H1 (cell line): Measurements from ENCODE around the gene ABCC2. TPM values are rescaled to one million over a fixed set of nuclear protein-coding genes. Genes with fewer than 3 reads are reported as not detected.

Source experiments
- CTCF ChIA-PET: fragments of 300-600 bp; sonication (Branson Sonifier 250); formaldehyde crosslinking; loops from one replicate; lab custom pipeline; 2021; ENCODE audit not compliant: partially characterized antibody; lab: Charles Lee
- POLR2A ChIA-PET: fragments of 300-600 bp; sonication (Branson Sonifier 250); formaldehyde crosslinking; loops from one replicate; lab custom pipeline; 2021; ENCODE audit warnings: inconsistent platforms; ENCODE audit not compliant: partially characterized antibody; lab: Charles Lee
- DNase-seq, 2 experiments: peaks; one replicate each; pipeline versions ENCODE4 v3.0.0 to v3.0.0-alpha.2; 2010 to 2022; ENCODE audit warnings: low spot score in 2 of 2, low read depth in 1 of 2, mixed read lengths in 1 of 2
- FAIRE-seq: peaks from 2 replicates; lab custom pipeline; 2011; peaks lifted over from hg19 to GRCh38; lab: Jason Lieb, UNC
- H2AFZ ChIP-seq: 2 replicates; pipeline ENCODE4 v1.8.1; 2012; ENCODE audit warnings: low read length, inconsistent platforms
- H2AK5ac ChIP-seq: 2 replicates; pipeline ENCODE4 v1.6.1; 2013; ENCODE audit warnings: low read depth, low read length
- H2BK120ac ChIP-seq: replicated peaks from 2 replicates; pipeline ENCODE3; 2013; ENCODE audit warnings: low read depth, low read length, inconsistent platforms
- H2BK12ac ChIP-seq: 2 replicates; pipeline ENCODE4 v1.6.1; 2013; ENCODE audit warnings: low read depth, low read length
- H2BK15ac ChIP-seq: 2 replicates; pipeline ENCODE4 v1.6.1; 2013; ENCODE audit warnings: low read length
- H2BK20ac ChIP-seq: 2 replicates; pipeline ENCODE4 v1.6.1; 2013; ENCODE audit warnings: low read length
- H2BK5ac ChIP-seq: 2 replicates; pipeline ENCODE4 v1.6.1; 2013; ENCODE audit warnings: low read depth, low read length
- H3K14ac ChIP-seq: 2 replicates; pipeline ENCODE4 v1.6.1; 2013; ENCODE audit warnings: inconsistent platforms; ENCODE audit not compliant: insufficient read length
- H3K18ac ChIP-seq: 2 replicates; pipeline ENCODE4 v1.6.1; 2013; ENCODE audit warnings: low read length; ENCODE audit errors: extremely low read depth
- H3K23ac ChIP-seq: 2 replicates; pipeline ENCODE4 v1.6.1; 2013; ENCODE audit warnings: inconsistent platforms; ENCODE audit not compliant: insufficient read length
- H3K23me2 ChIP-seq: 2 replicates; pipeline ENCODE4 v1.6.1; 2013; ENCODE audit warnings: low read depth, low read length
- H3K27ac ChIP-seq: 2 replicates; pipeline ENCODE4 v1.6.1; 2011; ENCODE audit warnings: low read depth, low read length, inconsistent platforms
- H3K27me3 ChIP-seq, 4 experiments: replicated peaks in 1 of 4; 1 replicate in 1 of 4; 2 replicates in 3 of 4; pipeline versions ENCODE4 v1.6.1 to v1.8.1; 2011 to 2013; ENCODE audit warnings: low read length in 3 of 4, mild to moderate bottlenecking in 3 of 4, inconsistent platforms in 2 of 4, mixed read lengths in 2 of 4, moderate library complexity in 1 of 4; ENCODE audit not compliant: control insufficient read depth in 3 of 4, insufficient read depth in 3 of 4; ENCODE audit errors: extremely low read depth in 1 of 4
- H3K36me3 ChIP-seq, 4 experiments: 2 replicates each; pipeline versions ENCODE4 v1.6.1 to v1.8.1; 2011 to 2013; ENCODE audit warnings: mild to moderate bottlenecking in 4 of 4, low read length in 3 of 4, moderate library complexity in 2 of 4, control low read depth in 1 of 4, inconsistent platforms in 1 of 4; ENCODE audit not compliant: insufficient read depth in 4 of 4, control insufficient read depth in 2 of 4
- H3K4ac ChIP-seq: replicated peaks from 2 replicates; pipeline ENCODE3; 2013; ENCODE audit warnings: low read length, low read depth, mixed read lengths, inconsistent platforms; ENCODE audit not compliant: insufficient read length
- H3K4me1 ChIP-seq, 4 experiments: replicated peaks in 1 of 4; 1 replicate in 1 of 4; 2 replicates in 3 of 4; pipeline versions ENCODE4 v1.6.1 to v1.8.1; 2011 to 2013; ENCODE audit warnings: low read length in 3 of 4, inconsistent platforms in 2 of 4, mixed read lengths in 1 of 4; ENCODE audit not compliant: insufficient read depth in 4 of 4, control insufficient read depth in 3 of 4
- H3K4me2 ChIP-seq, 2 experiments: 2 replicates each; pipeline versions ENCODE4 v1.6.1 to v1.8.1; 2011 to 2013; ENCODE audit warnings: low read depth in 2 of 2, low read length in 2 of 2, control low read depth in 1 of 2, inconsistent platforms in 1 of 2, mild to moderate bottlenecking in 1 of 2; ENCODE audit not compliant: insufficient read depth in 1 of 2
- H3K4me3 ChIP-seq, 4 experiments: fragments of 200-600, 300-600 bp in 1 of 4; sonication (generic), shearing (Covaris generic), sonication (Bioruptor Twin) in 1 of 4; 2 replicates each; pipeline versions ENCODE4 v1.5.1 to v1.8.1; 2011 to 2016; ENCODE audit warnings: low read length in 4 of 4, low read depth in 3 of 4, control low read depth in 2 of 4, inconsistent platforms in 2 of 4, mild to moderate bottlenecking in 2 of 4, mixed read lengths in 1 of 4, moderate library complexity in 1 of 4; ENCODE audit not compliant: insufficient read depth in 2 of 4; ENCODE audit errors: extremely low read depth in 1 of 4
- H3K56ac ChIP-seq: replicated peaks from 2 replicates; pipeline ENCODE3; 2013; ENCODE audit warnings: low read depth, mild to moderate bottlenecking, mixed read lengths, low read length, inconsistent platforms; ENCODE audit not compliant: insufficient read length
- H3K79me1 ChIP-seq: 2 replicates; pipeline ENCODE4 v1.6.1; 2013; ENCODE audit warnings: low read depth, low read length, control low read depth
- H3K79me2 ChIP-seq, 2 experiments: 2 replicates each; pipeline versions ENCODE4 v1.6.1 to v1.8.1; 2012 to 2013; ENCODE audit warnings: low read length in 2 of 2, mild to moderate bottlenecking in 2 of 2, inconsistent platforms in 1 of 2; ENCODE audit not compliant: insufficient read depth in 2 of 2, control insufficient read depth in 1 of 2
- H3K9ac ChIP-seq, 4 experiments: replicated peaks in 1 of 4; 1 replicate in 1 of 4; 2 replicates in 3 of 4; pipeline versions ENCODE4 v1.6.1 to v1.8.1; 2011 to 2013; ENCODE audit warnings: low read depth in 3 of 4, low read length in 3 of 4, control low read depth in 2 of 4, mild to moderate bottlenecking in 2 of 4, moderate library complexity in 2 of 4, inconsistent platforms in 1 of 4; ENCODE audit errors: extremely low read depth in 1 of 4
- H3K9me3 ChIP-seq, 2 experiments: 2 replicates each; pipeline versions ENCODE4 v1.6.1 to v1.8.1; 2012 to 2013; ENCODE audit warnings: mild to moderate bottlenecking in 2 of 2, moderate library complexity in 2 of 2, control low read depth in 1 of 2, inconsistent platforms in 1 of 2, low read depth in 1 of 2, low read length in 1 of 2, mixed read lengths in 1 of 2; ENCODE audit not compliant: insufficient read depth in 2 of 2
- H4K20me1 ChIP-seq, 2 experiments: replicated peaks in 1 of 2; 2 replicates each; pipeline versions ENCODE3 to v1.8.1; 2011 to 2013; ENCODE audit warnings: inconsistent platforms in 2 of 2, low read length in 2 of 2, mild to moderate bottlenecking in 1 of 2; ENCODE audit not compliant: insufficient read depth in 2 of 2, control insufficient read depth in 1 of 2
- H4K5ac ChIP-seq: 2 replicates; pipeline ENCODE4 v1.6.1; 2013; ENCODE audit warnings: low read length, low read depth, mixed read lengths, inconsistent platforms; ENCODE audit not compliant: insufficient read length
- H4K8ac ChIP-seq: 2 replicates; pipeline ENCODE4 v1.8.0; 2013; ENCODE audit warnings: mild to moderate bottlenecking, moderate library complexity, low read length, inconsistent platforms; ENCODE audit not compliant: insufficient read depth; ENCODE audit errors: extremely low read depth
- H4K91ac ChIP-seq: replicated peaks from 2 replicates; pipeline ENCODE3; 2013; ENCODE audit warnings: low read length, mixed read lengths, inconsistent platforms; ENCODE audit not compliant: insufficient read length
- CTBP2 ChIP-seq: IDR thresholded peaks from 2 replicates; pipeline ENCODE4 v1.7.0; 2011; ENCODE audit warnings: borderline replicate concordance, mild to moderate bottlenecking, moderate library complexity, mixed read lengths, low read length; ENCODE audit not compliant: insufficient read depth, insufficient read length
- EP300 ChIP-seq, 2 experiments: IDR thresholded peaks; 1 replicate in 1 of 2; 2 replicates in 1 of 2; pipeline ENCODE4 v1.6.1; 2011 to 2012; ENCODE audit warnings: low read depth in 2 of 2, low read length in 2 of 2, mild to moderate bottlenecking in 2 of 2, borderline replicate concordance in 1 of 2, inconsistent platforms in 1 of 2, moderate library complexity in 1 of 2
- KDM4A ChIP-seq: IDR thresholded peaks from one replicate; pipeline ENCODE4 v1.7.1; 2012; ENCODE audit warnings: low read depth, mild to moderate bottlenecking, moderate library complexity, low read length, inconsistent platforms; ENCODE audit not compliant: severe bottlenecking
- NANOG ChIP-seq: IDR thresholded peaks from 2 replicates; pipeline ENCODE4 v1.6.1; 2011; ENCODE audit warnings: low read length, low read depth, mild to moderate bottlenecking, inconsistent platforms; ENCODE audit not compliant: insufficient read depth, poor library complexity, severe bottlenecking
- RNF2 ChIP-seq: fragments of 200-900, 300-1000 bp; sonication (generic); IDR thresholded peaks from 2 replicates; pipeline ENCODE4 v1.7.1; 2016; ENCODE audit warnings: borderline replicate concordance, low read depth, mild to moderate bottlenecking, antibody characterized with exemption, low read length; ENCODE audit not compliant: poor library complexity, severe bottlenecking; ENCODE audit errors: missing control alignments
- SIRT6 ChIP-seq: IDR thresholded peaks from one replicate; pipeline ENCODE4 v1.7.1; 2012; ENCODE audit warnings: low read length, inconsistent platforms
- ZNF274 ChIP-seq: IDR thresholded peaks from 2 replicates; pipeline ENCODE4 v1.7.0; 2012; ENCODE audit warnings: low read length, borderline replicate concordance; ENCODE audit errors: extremely low read depth
- WGBS, 2 experiments: shearing (Covaris generic) in 1 of 2; methylation state at CpG; one replicate each; pipeline versions ENCODE4 v1.1.6 to v1.1.7; 2013 to 2015; ENCODE audit warnings: low lambda C conversion rate in 2 of 2, mixed read lengths in 2 of 2, inconsistent platforms in 1 of 2, low coverage in 1 of 2, missing lambda C conversion rate in 1 of 2; ENCODE audit not compliant: insufficient replicate concordance in 2 of 2, insufficient coverage in 1 of 2, insufficient read length in 1 of 2; ENCODE audit errors: extremely low coverage in 1 of 2, missing lambda C conversion rate in 1 of 2; 5-methylcytosine and 5-hydroxymethylcytosine counted together
- polyA plus RNA-seq, 7 experiments: library from polyadenylated mRNA; depleted of rRNA in 3 of 7; stranded (reverse) in 5 of 7; unstranded in 2 of 7; fragments of >200 nt in 5 of 7; fragments of 200-250 nt in 2 of 7; gene quantifications; 1 replicate in 5 of 7; 2 replicates in 1 of 7; 4 replicates in 1 of 7; pipeline versions ENCODE4 v1.2.1 to v1.2.3, GENCODE V29; 2011 to 2013; ENCODE audit warnings: missing spikeins in 2 of 7, mixed read lengths in 2 of 7
- total RNA-seq: library from RNA; stranded (reverse); fragmentation: NEBNext Ultra II Directional; extraction: Animal tissue kit (Norgen Biotek cat#: 25700); gene quantifications from 2 replicates; pipeline ENCODE4 v1.2.1, GENCODE V29; 2021

The ABCC2 gene
- total and polyA plus RNA-seq, 2 of the 8 experiments (the other 6 are each of a cell fraction or from before 2014, with no cell fraction given): 0.74 to 1.1 TPM

DNA sequence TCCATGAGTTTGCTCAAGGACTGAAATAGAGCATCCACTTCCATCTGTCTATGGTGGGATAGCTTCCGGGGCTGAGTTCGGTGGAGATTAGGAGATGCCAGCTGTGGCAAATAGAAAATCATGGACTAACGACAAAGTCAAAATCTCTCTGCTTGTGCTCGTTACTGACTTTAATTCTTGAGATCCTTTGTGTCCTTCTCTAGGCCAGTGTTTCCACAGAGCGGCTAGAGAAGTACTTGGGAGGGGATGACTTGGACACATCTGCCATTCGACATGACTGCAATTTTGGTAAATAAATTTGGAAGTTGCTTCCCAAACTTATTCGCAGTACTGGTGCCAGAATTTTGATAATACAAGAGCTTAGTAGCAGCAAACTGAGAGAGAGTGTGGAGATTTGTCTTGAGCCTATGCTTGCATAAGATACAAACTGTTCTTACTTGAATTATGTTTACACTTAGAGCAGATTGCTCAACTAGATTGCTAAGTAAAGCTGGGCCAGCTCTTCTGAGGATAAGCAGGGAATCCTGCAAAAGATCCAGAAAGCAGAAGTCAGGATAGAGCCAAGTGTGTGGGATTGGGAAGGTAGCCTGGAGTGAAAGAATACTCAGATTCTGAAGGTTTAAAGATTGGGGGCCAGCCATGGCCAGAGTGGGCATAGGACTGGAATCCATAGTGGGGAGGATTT lies 27.6 kb downstream of the ABCC2 start:
- Histone ChIP-seq H3K4me2 (no peak overlapping the region), H4K8ac (no peak overlapping the region), H2BK20ac (no peak overlapping the region), H4K91ac (no peak overlapping the region), H3K14ac (no peak overlapping the region), H3K27ac (no peak overlapping the region), H4K20me1 (no peaks in the 10 kb centered on the region), H2BK5ac (no peak overlapping the region), H3K9ac (no peak overlapping the region), H3K9me3 (no peaks in the 10 kb centered on the region), H2BK15ac (no peak overlapping the region), H3K4me1 (no peaks in the 10 kb centered on the region), H3K79me1 (no peaks in the 10 kb centered on the region), H3K18ac (no peak overlapping the region), H2AK5ac (no peak overlapping the region), H3K56ac (no peak overlapping the region), H3K79me2 (no peaks in the 10 kb centered on the region), H3K4me3 (no peak overlapping the region), H4K5ac (no peak overlapping the region), H2BK120ac (no peak overlapping the region), H2AFZ (no peak overlapping the region), H3K4ac (no peak overlapping the region), H3K23me2 (no peaks in the 10 kb centered on the region), H3K36me3 (no peaks in the 10 kb centered on the region), H3K27me3 (no peaks in the 10 kb centered on the region), H2BK12ac (no peak overlapping the region), H3K23ac (no peak overlapping the region)
- FAIRE-seq (no peak), DNase-seq (no peak)
- CTCF ChIA-PET: interaction anchor here (0.9 to 1.0 kb wide), 3 partner anchors 11 to 36 kb away, joined by 3 to 4 read pairs (median 3); no protein-coding TSS in a partner anchor
- TF ChIP-seq NANOG (no peak), CTBP2 (no peak), RNF2 (no peak), SIRT6 (no peak), KDM4A (no peak), ZNF274 (no peak), EP300 (IDR thresholded peaks at IDR 0.05; ENCODE audit: borderline replicate concordance in 1 of 2, low read depth in 2 of 2, low read length in 2 of 2) (no peak)
- 88% methylated on average over 7 of the region's 7 CpGs; no CpG with 5 or more reads in 1 of the 2 experiments for whole genome bisulfite sequencing, 2 experiments
- POLR2A ChIA-PET: no interaction called here
